ENCODE measurements around the gene MOB2. TPM values are rescaled to one million over a fixed set of nuclear protein-coding genes. Genes with fewer than 3 reads are reported as not detected.

MOB2 gene
- polyA plus RNA-seq, 10 donors, result 20.2 to 26.1 (median 22.6) TPM

GRCh38 chr11:1458340-1459218 lies 28.0 kb downstream of the MOB2 start:
- peak; percentile 2 to 45 (median 24) for DNase-seq

- DNase-seq, result no peak
Observed at GRCh38 chr11:1457856-1458255, 28.7 kb downstream of the MOB2 start.

DNA sequence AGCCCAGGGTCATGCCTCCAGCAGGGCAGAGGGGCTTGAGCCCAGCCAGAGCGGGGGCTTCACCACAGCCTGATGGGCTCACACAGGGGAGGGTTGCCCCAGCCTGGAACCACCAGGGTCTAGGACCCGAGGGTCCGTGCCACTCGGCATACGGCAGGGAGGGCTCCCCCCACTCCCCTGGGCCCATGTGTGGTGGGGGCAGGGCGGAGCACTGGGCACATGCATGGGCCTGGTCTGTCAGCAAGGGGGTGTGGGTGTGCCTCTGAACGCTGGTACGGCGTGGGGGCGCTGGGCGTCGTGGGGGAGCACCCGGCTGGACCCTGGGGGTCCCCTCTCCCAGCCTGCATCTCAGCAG lies 29.3 kb downstream of the MOB2 start:
- DNase-seq, result no peak

GRCh38 chr11:1456596-1457325 lies 29.8 kb downstream of the MOB2 start:
- DNase-seq, result no peak

DNA sequence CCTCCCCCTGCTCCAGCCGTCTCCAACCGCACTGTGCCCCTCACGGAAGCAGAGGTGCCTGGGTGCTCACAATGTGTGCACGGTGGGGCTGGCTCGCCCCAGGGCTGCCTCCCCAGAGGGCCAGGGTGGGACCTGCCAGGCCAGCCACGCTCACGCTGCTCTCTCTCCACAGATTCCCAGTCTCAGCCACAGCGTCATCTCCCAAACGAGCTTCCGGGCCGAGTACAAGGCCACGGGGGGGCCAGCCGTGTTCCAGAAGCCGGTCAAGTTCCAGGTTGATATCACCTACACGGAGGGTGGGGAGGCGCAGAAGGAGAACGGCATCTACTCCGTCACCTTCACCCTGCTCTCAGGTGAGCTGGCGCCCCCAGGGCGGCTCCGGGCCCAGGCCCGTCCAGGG lies 30.4 kb downstream of the MOB2 start:
- no peak for DNase-seq

- DNase-seq, result no peak
Observed at GRCh38 chr11:1455763-1456060, 30.9 kb downstream of the MOB2 start.

DNA sequence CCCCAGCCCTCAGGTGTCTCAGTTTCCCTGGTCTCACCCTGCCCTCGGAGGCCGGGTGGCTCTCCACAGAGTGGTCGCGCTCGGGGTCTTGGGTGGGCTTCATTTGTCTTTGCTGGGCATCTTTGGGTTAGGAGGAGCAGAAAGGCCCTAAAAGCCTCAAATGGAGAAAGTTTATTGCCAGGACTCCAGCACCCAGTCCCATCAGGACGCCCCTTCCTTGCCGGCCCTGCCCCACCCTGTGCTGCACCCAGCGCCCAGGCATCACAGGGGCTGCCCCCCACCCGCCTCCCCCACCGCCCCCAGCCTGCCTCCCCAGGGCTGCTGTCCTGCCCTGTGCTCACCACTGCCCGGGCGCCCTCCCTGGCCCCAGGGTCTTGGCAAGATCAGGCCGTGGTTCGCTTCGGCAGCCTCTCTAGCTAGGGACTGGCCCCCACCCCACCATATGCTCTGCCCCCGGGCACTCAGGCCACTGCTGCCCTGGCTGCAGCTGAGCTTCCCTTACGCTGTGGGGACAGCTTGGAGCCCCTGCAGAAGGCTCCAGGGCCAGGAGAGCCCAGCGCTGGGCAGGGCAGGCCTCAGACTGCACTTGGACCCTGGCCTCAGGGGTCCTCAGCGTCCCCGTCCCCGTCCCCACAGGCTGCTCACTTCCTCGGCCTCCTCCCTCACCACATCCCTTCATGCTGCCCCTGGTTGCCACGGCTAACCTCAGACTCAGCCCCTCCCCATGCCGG lies 31.4 kb downstream of the MOB2 start:
- no peak for DNase-seq

DNA sequence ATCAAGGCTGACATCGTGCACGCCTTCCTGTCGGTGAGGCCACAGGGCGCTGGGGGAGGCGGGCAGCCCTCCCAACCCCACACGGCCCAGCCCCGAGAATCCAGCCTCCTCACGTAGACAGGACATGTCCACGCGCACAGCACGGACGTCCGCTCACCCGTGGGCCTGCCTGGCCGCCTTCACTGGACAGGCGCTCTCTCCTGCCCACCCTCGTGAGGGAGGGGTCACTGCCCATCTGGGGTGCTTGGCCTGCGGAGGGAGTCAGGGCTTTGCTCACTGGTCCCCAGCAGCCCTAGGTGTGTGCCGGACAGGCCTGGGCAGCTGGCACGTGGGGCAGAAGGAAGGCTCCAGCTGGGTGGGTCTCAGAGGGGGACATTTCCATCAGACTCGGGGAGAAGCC lies 32.0 kb downstream of the MOB2 start:
- no peak for DNase-seq

DNA sequence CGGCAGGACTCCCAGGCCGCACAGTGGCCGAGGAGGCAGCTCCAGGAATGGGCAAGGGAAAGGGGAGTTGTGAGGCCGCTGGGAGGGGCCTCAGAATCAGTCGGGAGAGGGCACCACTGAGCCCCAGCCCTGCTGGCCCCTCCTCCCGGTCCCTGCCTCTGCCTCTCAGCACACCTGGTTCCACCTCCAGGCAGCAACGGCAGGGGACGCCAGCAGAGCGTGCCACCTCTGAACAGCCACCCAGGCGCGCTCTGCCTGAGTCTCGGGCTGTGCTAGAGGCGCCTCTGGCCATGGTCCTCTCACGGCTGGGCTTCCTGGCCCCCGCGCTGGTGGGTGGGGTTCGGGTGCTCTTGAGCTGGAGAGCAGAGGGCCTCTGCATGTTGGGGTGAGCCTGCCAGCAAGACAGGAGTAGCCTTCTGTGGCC lies 33.0 kb downstream of the MOB2 start:
- no peak for DNase-seq

- DNase-seq, result no peak
Observed at GRCh38 chr11:1452744-1453143, 33.8 kb downstream of the MOB2 start.

GRCh38 chr11:1451781-1452470 lies 34.7 kb downstream of the MOB2 start:
- no peak for DNase-seq

DNA sequence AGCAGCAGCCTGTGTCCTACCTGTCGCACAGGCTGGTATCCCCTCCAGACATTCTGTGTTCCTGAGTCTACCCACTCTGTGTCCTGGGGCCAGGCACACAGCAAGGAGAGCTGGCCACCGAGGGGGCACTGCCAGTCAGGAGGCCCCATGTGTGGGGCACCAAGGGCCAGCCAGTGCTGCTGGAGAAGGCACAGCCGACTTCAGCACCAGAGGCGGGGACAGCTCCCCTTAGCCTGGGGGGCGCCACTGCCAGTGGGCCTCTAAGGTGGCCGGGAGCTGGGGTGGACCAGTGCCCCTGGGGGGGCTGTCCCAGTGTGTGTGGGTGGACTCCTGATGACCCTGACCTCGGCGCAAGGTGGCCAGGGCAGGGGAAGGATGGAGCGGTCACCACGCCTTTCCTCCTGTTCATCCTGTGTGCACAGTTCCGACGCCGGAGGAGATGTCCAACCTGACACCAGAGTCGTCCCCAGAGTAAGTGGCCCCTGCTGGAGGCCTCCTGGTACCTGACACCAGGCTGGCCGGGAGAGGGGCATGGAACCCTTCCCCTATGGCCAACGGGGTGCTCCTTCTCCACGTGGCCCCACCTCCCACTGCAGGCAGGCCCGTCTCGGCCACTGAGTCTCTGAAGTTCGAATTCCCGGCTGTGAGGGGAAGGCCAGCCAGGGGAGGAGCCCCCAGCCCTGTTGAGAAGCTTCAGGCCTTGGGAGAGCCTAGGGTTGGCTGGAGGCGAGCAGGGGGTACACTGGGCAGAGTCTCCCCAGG lies 35.4 kb downstream of the MOB2 start:
- no peak for DNase-seq

DNA sequence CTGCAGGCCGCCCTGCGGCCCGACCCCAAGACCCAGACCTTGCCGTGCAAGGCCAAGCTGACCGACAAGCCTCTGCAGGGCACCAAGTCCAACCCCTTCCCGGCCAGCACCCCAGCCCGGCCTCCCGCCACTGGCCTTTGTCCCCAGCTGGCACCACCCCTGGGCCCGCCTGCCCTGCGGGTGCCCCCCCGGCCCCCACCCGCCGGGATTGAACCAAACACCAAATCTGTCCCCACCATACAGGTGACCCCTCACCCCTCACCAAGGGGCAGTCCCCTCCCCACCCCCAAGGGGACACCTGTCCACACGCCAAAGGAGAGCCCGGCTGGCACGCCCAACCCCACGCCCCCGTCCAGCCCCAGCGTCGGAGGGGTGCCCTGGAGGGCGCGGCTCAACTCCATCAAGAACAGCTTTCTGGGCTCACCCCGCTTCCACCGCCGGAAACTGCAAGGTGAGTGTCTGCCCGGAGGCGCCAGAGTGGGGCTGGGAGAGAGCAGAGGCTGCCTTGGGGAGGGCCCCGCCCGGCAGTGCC lies 36.2 kb downstream of the MOB2 start:
- DNase-seq, result no peak

DNA sequence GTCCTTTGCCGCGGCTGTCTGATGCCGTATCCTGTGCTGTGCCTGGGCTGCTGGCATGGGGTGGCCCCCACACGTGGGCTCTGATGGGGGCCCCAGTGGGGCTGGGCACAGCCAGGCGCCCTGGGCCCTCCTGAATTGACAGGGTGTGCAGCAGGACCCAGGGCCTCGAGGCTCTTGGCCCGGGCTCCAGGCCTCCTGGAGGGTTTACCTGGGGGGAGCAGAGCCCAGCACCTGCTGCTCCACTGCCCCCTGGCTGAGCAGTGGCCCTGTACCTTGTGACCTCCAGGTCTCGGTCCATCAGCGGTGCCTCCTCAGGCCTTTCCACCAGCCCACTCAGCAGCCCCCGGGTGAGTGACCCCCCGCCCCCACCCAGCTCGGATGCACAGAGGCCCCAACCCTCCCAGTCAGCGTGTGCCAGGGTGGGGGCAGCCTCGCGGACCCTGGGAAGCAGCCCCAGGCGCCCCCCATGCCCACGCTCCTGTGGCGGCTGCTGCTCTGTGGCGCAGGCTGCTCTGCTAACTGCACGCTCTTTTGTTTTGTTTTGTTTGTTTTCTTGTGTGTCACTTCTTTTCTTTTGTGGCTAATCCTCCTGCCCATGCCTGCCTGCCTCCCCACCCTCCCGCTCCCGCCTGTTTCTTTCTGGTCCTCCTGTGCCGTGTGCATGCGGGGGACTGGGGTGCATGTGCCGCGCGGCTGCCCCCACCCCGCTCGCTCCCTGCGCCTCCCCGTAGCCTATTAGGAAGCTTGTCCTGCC lies 36.9 kb downstream of the MOB2 start:
- no peak for DNase-seq

- no peak for DNase-seq
Observed at GRCh38 chr11:1448882-1449281, 37.7 kb downstream of the MOB2 start.

DNA sequence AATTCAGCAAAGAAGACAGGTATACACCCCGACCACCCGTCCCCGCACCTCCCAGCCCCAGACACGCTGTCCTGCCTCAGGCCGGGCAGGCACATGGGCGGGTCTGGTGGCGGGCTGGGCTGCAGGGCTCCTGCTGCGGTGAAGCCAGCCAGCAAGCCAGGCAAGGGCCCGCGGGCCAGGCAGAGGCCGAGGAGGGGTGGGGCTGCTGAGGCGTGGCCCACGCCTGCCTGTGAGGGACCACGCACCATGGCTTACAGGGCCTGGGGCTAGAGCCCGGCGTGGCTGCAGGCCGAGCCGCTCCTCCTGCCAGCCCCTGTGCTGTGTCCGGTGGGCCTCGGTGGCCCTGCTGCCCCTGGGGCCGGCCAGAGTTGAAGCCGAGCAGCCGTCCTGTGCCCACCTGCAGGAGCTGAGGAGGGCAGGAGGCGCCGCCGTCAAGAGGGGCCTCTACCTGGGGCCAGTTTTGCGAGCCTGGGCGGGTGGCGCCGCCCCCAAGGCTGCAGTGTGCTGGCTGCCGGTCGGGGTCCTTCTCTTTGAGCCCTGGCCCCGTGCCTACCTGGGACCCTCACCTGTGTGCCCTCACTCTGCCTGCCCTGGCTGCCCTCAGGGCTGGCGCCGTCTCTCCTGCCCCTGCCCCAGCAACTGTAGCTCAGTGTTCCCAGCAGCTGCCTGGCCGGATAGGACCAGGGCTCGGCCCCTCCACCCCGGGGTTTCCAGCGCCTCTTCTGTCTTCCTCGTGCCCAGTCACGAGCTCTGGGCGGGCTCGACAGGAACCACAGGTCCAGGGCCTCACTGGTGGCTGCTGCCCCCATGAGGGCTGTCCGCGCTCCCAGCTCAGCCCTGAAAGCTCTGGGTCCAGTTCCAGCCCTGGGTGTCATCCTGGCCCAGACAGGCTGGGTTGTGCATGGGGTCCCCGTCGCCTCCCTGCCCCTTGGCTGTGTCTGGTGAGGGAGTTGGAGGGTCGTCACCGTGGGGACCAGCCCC lies 38.4 kb downstream of the MOB2 start:
- DNase-seq, result no peak

GRCh38 chr11:1446623-1447022 lies 40.0 kb downstream of the MOB2 start:
- no peak for DNase-seq

DNA sequence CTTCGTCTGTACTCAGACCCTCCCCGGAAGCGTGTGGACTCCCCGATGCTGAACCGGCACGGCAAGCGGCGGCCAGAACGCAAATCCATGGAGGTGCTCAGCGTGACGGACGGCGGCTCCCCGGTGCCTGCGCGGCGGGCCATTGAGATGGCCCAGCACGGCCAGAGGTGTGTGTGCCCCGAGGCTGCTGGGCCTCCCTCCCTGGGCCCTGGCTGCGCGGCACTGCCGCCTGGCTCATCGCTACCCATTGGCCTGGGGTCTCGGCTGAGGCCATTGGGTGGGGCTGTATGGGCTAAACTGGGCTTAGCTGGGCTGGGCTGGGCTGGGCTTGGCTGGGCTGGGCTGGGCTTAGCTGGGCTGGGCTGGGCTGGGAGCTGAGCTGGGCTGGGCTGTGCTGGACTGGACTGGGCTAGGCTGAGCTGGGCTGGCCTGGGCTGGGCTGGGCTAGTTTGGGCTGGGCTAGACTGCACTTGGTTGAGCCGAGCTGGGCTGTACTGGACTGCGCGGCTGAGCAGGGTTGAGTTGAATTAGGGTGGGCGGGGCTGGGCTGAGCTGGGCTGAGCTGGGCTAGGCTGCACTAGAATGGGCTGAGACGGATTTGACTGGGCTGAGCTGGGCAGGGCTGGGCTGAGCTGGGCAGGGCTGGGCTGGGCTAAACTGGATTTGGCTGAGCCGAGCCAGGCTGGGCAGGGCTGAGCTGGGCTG lies 40.7 kb downstream of the MOB2 start:
- DNase-seq, result no peak

Data from muscle of back (tissue), 11 donors.